ENCODE data around the gene GMDS. TPM values are rescaled to one million over a fixed set of nuclear protein-coding genes. Genes with fewer than 3 reads are reported as not detected.

GMDS gene
- total and polyA plus RNA-seq, 2 of the 13 experiments (the other 11 are each of a cell fraction or from before 2014, with no cell fraction given) = 64.4 to 112 TPM

DNA sequence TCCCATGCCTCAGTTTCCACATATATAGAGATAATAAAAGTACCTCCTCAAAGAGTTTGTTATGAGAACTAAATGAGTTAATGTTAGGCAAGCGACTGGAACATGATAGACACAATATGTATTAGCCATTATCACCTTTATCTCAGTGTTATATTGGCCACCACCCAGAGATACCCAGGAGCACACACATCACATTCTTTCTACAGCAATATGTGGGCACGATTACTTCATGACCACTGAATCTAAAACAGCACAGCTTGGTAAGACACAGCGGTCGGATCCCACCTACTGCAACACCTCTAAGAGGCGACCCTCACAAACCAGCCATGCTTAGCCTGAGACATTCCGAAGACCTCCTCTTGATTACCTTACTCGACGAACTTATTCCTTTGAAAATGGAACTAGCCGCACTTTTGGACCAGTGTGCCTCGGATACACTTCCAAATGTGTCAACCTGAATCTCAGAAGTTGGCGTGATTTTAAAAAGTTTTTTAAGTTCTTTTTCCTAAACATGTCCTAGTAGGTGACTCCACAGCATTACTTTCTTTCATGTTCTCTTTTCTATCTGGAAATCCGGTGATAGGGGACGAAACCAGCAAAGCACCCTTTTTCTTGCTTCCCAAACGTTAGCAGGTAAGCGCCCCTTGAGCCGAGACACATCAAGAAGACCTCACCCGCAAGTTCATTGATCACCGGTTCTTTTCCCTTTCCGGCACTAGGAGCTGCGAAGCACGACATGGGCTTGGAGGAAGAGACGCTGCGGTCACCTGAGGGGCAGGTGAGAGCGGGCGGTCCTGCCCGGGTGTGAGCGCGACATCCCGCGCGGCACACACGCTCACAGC is 923 bp downstream of the GMDS start (continued):
- TF ChIP-seq, protein P1, sequence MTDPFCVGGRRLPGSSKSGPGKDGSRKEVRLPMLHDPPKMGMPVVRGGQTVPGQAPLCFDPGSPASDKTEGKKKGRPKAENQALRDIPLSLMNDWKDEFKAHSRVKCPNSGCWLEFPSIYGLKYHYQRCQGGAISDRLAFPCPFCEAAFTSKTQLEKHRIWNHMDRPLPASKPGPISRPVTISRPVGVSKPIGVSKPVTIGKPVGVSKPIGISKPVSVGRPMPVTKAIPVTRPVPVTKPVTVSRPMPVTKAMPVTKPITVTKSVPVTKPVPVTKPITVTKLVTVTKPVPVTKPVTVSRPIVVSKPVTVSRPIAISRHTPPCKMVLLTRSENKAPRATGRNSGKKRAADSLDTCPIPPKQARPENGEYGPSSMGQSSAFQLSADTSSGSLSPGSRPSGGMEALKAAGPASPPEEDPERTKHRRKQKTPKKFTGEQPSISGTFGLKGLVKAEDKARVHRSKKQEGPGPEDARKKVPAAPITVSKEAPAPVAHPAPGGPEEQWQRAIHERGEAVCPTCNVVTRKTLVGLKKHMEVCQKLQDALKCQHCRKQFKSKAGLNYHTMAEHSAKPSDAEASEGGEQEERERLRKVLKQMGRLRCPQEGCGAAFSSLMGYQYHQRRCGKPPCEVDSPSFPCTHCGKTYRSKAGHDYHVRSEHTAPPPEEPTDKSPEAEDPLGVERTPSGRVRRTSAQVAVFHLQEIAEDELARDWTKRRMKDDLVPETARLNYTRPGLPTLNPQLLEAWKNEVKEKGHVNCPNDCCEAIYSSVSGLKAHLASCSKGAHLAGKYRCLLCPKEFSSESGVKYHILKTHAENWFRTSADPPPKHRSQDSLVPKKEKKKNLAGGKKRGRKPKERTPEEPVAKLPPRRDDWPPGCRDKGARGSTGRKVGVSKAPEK (CRISPR knock-in tag; IDR thresholded peaks at IDR 0.05; ENCODE audit: borderline replicate concordance) = no peak
- TF ChIP-seq, protein P2, sequence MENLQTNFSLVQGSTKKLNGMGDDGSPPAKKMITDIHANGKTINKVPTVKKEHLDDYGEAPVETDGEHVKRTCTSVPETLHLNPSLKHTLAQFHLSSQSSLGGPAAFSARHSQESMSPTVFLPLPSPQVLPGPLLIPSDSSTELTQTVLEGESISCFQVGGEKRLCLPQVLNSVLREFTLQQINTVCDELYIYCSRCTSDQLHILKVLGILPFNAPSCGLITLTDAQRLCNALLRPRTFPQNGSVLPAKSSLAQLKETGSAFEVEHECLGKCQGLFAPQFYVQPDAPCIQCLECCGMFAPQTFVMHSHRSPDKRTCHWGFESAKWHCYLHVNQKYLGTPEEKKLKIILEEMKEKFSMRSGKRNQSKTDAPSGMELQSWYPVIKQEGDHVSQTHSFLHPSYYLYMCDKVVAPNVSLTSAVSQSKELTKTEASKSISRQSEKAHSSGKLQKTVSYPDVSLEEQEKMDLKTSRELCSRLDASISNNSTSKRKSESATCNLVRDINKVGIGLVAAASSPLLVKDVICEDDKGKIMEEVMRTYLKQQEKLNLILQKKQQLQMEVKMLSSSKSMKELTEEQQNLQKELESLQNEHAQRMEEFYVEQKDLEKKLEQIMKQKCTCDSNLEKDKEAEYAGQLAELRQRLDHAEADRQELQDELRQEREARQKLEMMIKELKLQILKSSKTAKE (CRISPR knock-in tag; IDR thresholded peaks at IDR 0.05; ENCODE audit: borderline replicate concordance) = no peak
- TF ChIP-seq ZMYM4 (CRISPR knock-in tag; IDR thresholded peaks at IDR 0.05) (peak; percentile 10; the same call in 1 of the 2 replicates), ISX (CRISPR knock-in tag; conservative IDR thresholded peaks at IDR 0.05) (0 out of 2 replicates have a peak, but pooled peaks have one; percentile 50), TBX2 (CRISPR knock-in tag; IDR thresholded peaks at IDR 0.05; ENCODE audit: borderline replicate concordance) (peak; percentile 35; the same call in 1 of the 2 replicates), SMAD9 (CRISPR knock-in tag; IDR thresholded peaks at IDR 0.05) (no peak), ZBTB3 (CRISPR knock-in tag; IDR thresholded peaks at IDR 0.05; ENCODE audit: borderline replicate concordance, low read depth) (0 out of 2 replicates have a peak, but pooled peaks have one; percentile 28), POLR2AphosphoS5 (IDR thresholded peaks at IDR 0.05; ENCODE audit: low read depth, low read length) (peak; percentile 34; the same call in 1 of the 2 replicates)
- TF ChIP-seq, protein P3, sequence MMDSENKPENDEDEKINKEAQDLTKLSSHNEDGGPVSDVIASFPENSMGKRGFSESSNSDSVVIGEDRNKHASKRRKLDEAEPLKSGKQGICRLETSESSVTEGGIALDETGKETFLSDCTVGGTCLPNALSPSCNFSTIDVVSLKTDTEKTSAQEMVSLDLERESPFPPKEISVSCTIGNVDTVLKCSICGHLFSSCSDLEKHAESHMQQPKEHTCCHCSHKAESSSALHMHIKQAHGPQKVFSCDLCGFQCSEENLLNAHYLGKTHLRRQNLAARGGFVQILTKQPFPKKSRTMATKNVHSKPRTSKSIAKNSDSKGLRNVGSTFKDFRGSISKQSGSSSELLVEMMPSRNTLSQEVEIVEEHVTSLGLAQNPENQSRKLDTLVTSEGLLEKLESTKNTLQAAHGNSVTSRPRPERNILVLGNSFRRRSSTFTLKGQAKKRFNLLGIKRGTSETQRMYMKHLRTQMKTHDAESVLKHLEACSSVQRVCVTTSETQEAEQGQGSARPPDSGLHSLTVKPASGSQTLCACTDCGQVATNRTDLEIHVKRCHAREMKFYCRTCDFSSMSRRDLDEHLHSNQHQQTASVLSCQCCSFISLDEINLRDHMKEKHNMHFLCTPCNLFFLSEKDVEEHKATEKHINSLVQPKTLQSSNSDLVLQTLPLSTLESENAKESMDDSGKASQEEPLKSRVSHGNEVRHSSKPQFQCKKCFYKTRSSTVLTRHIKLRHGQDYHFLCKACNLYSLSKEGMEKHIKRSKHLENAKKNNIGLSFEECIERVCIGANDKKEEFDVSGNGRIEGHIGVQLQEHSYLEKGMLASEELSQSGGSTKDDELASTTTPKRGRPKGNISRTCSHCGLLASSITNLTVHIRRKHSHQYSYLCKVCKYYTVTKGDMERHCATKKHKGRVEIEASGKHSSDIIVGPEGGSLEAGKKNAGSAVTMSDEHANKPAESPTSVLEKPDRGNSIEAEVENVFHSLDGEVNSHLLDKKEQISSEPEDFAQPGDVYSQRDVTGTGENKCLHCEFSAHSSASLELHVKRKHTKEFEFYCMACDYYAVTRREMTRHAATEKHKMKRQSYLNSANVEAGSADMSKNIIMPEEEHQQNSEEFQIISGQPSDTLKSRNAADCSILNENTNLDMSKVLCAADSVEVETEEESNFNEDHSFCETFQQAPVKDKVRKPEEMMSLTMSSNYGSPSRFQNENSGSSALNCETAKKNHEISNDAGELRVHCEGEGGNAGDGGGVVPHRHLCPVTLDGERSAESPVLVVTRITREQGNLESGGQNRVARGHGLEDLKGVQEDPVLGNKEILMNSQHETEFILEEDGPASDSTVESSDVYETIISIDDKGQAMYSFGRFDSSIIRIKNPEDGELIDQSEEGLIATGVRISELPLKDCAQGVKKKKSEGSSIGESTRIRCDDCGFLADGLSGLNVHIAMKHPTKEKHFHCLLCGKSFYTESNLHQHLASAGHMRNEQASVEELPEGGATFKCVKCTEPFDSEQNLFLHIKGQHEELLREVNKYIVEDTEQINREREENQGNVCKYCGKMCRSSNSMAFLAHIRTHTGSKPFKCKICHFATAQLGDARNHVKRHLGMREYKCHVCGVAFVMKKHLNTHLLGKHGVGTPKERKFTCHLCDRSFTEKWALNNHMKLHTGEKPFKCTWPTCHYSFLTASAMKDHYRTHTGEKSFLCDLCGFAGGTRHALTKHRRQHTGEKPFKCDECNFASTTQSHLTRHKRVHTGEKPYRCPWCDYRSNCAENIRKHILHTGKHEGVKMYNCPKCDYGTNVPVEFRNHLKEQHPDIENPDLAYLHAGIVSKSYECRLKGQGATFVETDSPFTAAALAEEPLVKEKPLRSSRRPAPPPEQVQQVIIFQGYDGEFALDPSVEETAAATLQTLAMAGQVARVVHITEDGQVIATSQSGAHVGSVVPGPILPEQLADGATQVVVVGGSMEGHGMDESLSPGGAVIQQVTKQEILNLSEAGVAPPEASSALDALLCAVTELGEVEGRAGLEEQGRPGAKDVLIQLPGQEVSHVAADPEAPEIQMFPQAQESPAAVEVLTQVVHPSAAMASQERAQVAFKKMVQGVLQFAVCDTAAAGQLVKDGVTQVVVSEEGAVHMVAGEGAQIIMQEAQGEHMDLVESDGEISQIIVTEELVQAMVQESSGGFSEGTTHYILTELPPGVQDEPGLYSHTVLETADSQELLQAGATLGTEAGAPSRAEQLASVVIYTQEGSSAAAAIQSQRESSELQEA (CRISPR knock-in tag; IDR thresholded peaks at IDR 0.05; ENCODE audit: not compliant biosample characterization) = peak; percentile 48
- TF ChIP-seq, protein P4, sequence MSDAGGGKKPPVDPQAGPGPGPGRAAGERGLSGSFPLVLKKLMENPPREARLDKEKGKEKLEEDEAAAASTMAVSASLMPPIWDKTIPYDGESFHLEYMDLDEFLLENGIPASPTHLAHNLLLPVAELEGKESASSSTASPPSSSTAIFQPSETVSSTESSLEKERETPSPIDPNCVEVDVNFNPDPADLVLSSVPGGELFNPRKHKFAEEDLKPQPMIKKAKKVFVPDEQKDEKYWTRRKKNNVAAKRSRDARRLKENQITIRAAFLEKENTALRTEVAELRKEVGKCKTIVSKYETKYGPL (CRISPR knock-in tag; IDR thresholded peaks at IDR 0.05) = 0 out of 2 replicates have a peak, but pooled peaks have one; percentile 14
- TF ChIP-seq, protein P5, sequence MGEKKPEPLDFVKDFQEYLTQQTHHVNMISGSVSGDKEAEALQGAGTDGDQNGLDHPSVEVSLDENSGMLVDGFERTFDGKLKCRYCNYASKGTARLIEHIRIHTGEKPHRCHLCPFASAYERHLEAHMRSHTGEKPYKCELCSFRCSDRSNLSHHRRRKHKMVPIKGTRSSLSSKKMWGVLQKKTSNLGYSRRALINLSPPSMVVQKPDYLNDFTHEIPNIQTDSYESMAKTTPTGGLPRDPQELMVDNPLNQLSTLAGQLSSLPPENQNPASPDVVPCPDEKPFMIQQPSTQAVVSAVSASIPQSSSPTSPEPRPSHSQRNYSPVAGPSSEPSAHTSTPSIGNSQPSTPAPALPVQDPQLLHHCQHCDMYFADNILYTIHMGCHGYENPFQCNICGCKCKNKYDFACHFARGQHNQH (CRISPR knock-in tag; IDR thresholded peaks at IDR 0.05) = peak; percentile 19; the same call in 1 of the 2 replicates
